ENCODE measurements around the gene TJAP1. TPM values are rescaled to one million over a fixed set of nuclear protein-coding genes. Genes with fewer than 3 reads are reported as not detected.

Gene TJAP1
- total RNA-seq, 1 donor from 2014 or later, result 52.1 TPM

- no peak for DNase-seq (ENCODE audit: low read depth, low spot score)
- Mint-ChIP-seq H3K4me1 (peaks cover 30% of the 10 kb centered on the region), H3K4me3 (no peak overlapping the region), H3K36me3 (ENCODE audit: low read depth) (no peaks in the 10 kb centered on the region), H3K9me3 (no peaks in the 10 kb centered on the region), H3K27me3 (ENCODE audit: low read depth) (no peaks in the 10 kb centered on the region), H3K27ac (ENCODE audit: unreplicated experiment) (no peak overlapping the region)
- TF ChIP-seq CTCF (conservative IDR thresholded peaks at IDR 0.05), result no peak
Observed at GRCh38 chr6:43492673-43493072, 15.3 kb downstream of the TJAP1 start.

GRCh38 chr6:43493230-43493629, 15.9 kb downstream of the TJAP1 start:
- Mint-ChIP-seq H3K4me3 (no peak overlapping the region), H3K27ac (ENCODE audit: unreplicated experiment) (no peak overlapping the region), H3K27me3 (ENCODE audit: low read depth) (no peaks in the 10 kb centered on the region), H3K9me3 (no peaks in the 10 kb centered on the region), H3K36me3 (ENCODE audit: low read depth) (no peaks in the 10 kb centered on the region), H3K4me1 (peaks cover 30% of the 10 kb centered on the region)
- no peak for DNase-seq (ENCODE audit: low read depth, low spot score)
- TF ChIP-seq CTCF (conservative IDR thresholded peaks at IDR 0.05), result no peak

GRCh38 chr6:43493833-43494232, 16.5 kb downstream of the TJAP1 start:
- H3K27ac Mint-ChIP-seq (ENCODE audit: unreplicated experiment), result no peak overlapping the region
- TF ChIP-seq CTCF (conservative IDR thresholded peaks at IDR 0.05), result no peak
- H3K27me3 Mint-ChIP-seq (ENCODE audit: low read depth), result no peaks in the 10 kb centered on the region
- H3K36me3 Mint-ChIP-seq (ENCODE audit: low read depth), result no peaks in the 10 kb centered on the region
- no peak for DNase-seq (ENCODE audit: low read depth, low spot score)
- H3K9me3 Mint-ChIP-seq, result no peaks in the 10 kb centered on the region
- H3K4me3 Mint-ChIP-seq, result peak overlapping the region; percentile 3
- H3K4me1 Mint-ChIP-seq, result peaks cover 30% of the 10 kb centered on the region

GRCh38 chr6:43494321-43494720, 17.0 kb downstream of the TJAP1 start:
- no peaks in the 10 kb centered on the region for H3K27me3 Mint-ChIP-seq (ENCODE audit: low read depth)
- TF ChIP-seq CTCF (conservative IDR thresholded peaks at IDR 0.05), result no peak
- H3K4me1 Mint-ChIP-seq, result peaks cover 25% of the 10 kb centered on the region
- H3K4me3 Mint-ChIP-seq, result no peak overlapping the region
- H3K27ac Mint-ChIP-seq (ENCODE audit: unreplicated experiment), result no peak overlapping the region
- DNase-seq (ENCODE audit: low read depth, low spot score), result no peak
- no peaks in the 10 kb centered on the region for H3K36me3 Mint-ChIP-seq (ENCODE audit: low read depth)
- no peaks in the 10 kb centered on the region for H3K9me3 Mint-ChIP-seq

- Mint-ChIP-seq H3K4me3 (no peak overlapping the region), H3K4me1 (peaks cover 22% of the 10 kb centered on the region), H3K27ac (ENCODE audit: unreplicated experiment) (no peak overlapping the region), H3K9me3 (no peaks in the 10 kb centered on the region), H3K27me3 (ENCODE audit: low read depth) (no peaks in the 10 kb centered on the region), H3K36me3 (ENCODE audit: low read depth) (no peaks in the 10 kb centered on the region)
- no peak for TF ChIP-seq CTCF (conservative IDR thresholded peaks at IDR 0.05)
- no peak for DNase-seq (ENCODE audit: low read depth, low spot score)
Observed at GRCh38 chr6:43494766-43495165, 17.4 kb downstream of the TJAP1 start.

Data from neural crest cell (in vitro differentiated cells).